ENCODE measurements around the gene LHFPL6. TPM values are rescaled to one million over a fixed set of nuclear protein-coding genes. Genes with fewer than 3 reads are reported as not detected.

Gene LHFPL6
- total and polyA plus RNA-seq, 12 donors, result 41.5 to 65.8 (median 55.4) TPM

GRCh38 chr13:39499604-39500003 lies 103.4 kb downstream of the LHFPL6 start:
- peaks cover 4 to 96% (median 64%) of the 10 kb centered on the region in 9 donors for H3K4me1 ChIP-seq

GRCh38 chr13:39498471-39499114 lies 104.4 kb downstream of the LHFPL6 start:
- DNase-seq (no peak), ATAC-seq (no peak)
- H3K4me1 ChIP-seq, result peaks cover 4 to 100% (median 75%) of the 10 kb centered on the region in 9 donors
- no peak for TF ChIP-seq CTCF (IDR thresholded peaks at IDR 0.05)
- intact Hi-C loops (cut with DNase I), result no loop called here
- 85 to 87% methylated on average over 9 of the region's 9 CpGs for WGBS, 2 donors
- no peak overlapping the region for H3K4me3 ChIP-seq
- H3K9me3 ChIP-seq, result no peaks in the 10 kb centered on the region
- no peaks in the 10 kb centered on the region for H3K27me3 ChIP-seq
- no peaks in the 10 kb centered on the region for H3K36me3 ChIP-seq
- peak overlapping the region in 6 of 10 donors; percentile 11 to 91 (median 38) for H3K27ac ChIP-seq

More at GRCh38 chr13:39499604-39500003, 103.4 kb downstream of the LHFPL6 start:
- ATAC-seq (no peak), DNase-seq (no peak)
- no peaks in the 10 kb centered on the region for H3K36me3 ChIP-seq
- peak overlapping the region in 7 of 10 donors; percentile 5 to 91 (median 45) for H3K27ac ChIP-seq
- H3K9me3 ChIP-seq, result no peaks in the 10 kb centered on the region
- no peak overlapping the region for H3K4me3 ChIP-seq
- TF ChIP-seq CTCF (IDR thresholded peaks at IDR 0.05), result no peak
- intact Hi-C loops (cut with DNase I), result loop anchor here in 1 of 10 donors (10.0 kb wide), 1 partner anchor 45 kb away; no protein-coding TSS in a partner anchor
- no peaks in the 10 kb centered on the region for H3K27me3 ChIP-seq
- 24 to 37% methylated on average over 3 of the region's 3 CpGs for WGBS, 2 donors

GRCh38 chr13:39496506-39496905 lies 106.5 kb downstream of the LHFPL6 start:
- Histone ChIP-seq H3K27me3 (no peaks in the 10 kb centered on the region), H3K27ac (peak overlapping the region in 5 of 10 donors; percentile 5 to 54 (median 19)), H3K4me3 (no peak overlapping the region), H3K9me3 (no peaks in the 10 kb centered on the region), H3K4me1 (peaks cover 4 to 91% (median 62%) of the 10 kb centered on the region in 9 donors), H3K36me3 (no peaks in the 10 kb centered on the region)
- intact Hi-C loops (cut with DNase I), result no loop called here
- no peak for DNase-seq
- no peak for ATAC-seq
- TF ChIP-seq CTCF (IDR thresholded peaks at IDR 0.05), result no peak

- 58 to 70% methylated on average over 3 of the region's 3 CpGs for WGBS, 2 donors
- intact Hi-C loops (cut with DNase I), result no loop called here
- no peak overlapping the region for H3K4me3 ChIP-seq
Observed at GRCh38 chr13:39494633-39495032, 108.4 kb downstream of the LHFPL6 start.

More at GRCh38 chr13:39494633-39495032, 108.4 kb downstream of the LHFPL6 start:
- DNase-seq (no peak), ATAC-seq (no peak)
- H3K9me3 ChIP-seq, result no peaks in the 10 kb centered on the region
- no peak for TF ChIP-seq CTCF (IDR thresholded peaks at IDR 0.05)
- H3K36me3 ChIP-seq, result no peaks in the 10 kb centered on the region
- H3K4me1 ChIP-seq, result peaks cover 0 to 91% (median 55%) of the 10 kb centered on the region in 9 donors
- H3K27me3 ChIP-seq, result no peaks in the 10 kb centered on the region
- peak overlapping the region in 2 of 10 donors; percentile 30 to 37 for H3K27ac ChIP-seq

Data from heart right ventricle (tissue), 16 donors.